22Rv1 (cell line): Measurements from ENCODE around the gene FBN1.

Experiments used
- H3K27ac ChIP-seq: fragments of 450-650 bp; 2 replicates; pipeline ENCODE4 v1.5.1; 2017
- ZFX ChIP-seq: fragments of 450-650 bp; IDR thresholded peaks from 2 replicates; pipeline ENCODE4 v1.6.1; 2017; ENCODE audit warnings: antibody characterized with exemption, borderline replicate concordance
- TF ChIP-seq, protein P1 (sequence below): fragments of 450-650 bp; IDR thresholded peaks from 2 replicates; pipeline ENCODE4 v1.5.1; 2017; ENCODE audit warnings: mild to moderate bottlenecking

The FBN1 gene

DNA sequence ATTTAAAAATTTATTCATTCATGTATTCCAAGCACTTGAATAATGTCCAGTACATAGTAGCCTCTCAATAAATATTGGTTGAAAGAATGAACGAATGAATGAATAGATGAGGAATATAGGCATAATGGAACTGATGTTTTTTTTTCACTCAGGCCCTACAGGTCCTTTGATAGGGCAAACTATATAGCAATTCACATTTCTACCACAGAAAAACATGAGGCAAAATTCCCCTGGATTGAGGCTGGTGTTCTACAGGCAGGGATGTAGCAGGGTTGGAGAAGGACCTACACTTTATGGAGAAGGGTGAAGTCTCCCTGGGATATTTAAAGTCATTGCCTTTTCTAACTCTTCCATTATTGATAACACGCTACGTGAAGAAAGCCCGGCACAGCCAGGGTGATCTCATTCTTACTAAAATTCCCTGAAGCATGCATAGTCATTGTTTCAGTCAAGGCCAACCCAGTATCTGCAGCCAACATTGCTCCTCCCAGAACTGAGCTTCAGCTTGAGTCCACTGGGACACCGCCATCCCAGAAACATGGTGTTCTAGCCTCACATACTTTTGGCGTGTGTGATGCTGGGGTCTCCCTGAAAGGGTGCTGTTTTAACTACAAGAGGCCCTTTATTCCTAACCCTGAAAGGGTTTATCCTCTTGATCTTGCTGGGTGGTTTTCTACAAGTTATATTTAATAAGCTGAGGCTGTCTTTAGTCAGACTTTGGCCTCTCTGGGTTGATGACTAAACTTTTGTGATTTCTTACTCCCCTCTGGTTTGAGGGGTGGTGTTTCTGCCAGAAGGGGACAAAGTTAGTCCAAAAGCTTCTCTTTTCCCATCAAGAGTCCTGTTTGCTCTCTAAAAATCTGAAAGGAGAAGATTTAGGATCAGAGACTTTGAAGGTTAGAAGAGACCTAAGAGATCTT, 25.9 kb upstream of the FBN1 start:
- no peak overlapping the region for H3K27ac ChIP-seq
- TF ChIP-seq, protein P1, sequence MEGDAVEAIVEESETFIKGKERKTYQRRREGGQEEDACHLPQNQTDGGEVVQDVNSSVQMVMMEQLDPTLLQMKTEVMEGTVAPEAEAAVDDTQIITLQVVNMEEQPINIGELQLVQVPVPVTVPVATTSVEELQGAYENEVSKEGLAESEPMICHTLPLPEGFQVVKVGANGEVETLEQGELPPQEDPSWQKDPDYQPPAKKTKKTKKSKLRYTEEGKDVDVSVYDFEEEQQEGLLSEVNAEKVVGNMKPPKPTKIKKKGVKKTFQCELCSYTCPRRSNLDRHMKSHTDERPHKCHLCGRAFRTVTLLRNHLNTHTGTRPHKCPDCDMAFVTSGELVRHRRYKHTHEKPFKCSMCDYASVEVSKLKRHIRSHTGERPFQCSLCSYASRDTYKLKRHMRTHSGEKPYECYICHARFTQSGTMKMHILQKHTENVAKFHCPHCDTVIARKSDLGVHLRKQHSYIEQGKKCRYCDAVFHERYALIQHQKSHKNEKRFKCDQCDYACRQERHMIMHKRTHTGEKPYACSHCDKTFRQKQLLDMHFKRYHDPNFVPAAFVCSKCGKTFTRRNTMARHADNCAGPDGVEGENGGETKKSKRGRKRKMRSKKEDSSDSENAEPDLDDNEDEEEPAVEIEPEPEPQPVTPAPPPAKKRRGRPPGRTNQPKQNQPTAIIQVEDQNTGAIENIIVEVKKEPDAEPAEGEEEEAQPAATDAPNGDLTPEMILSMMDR: no peak
- TF ChIP-seq ZFX: no peak

DNA sequence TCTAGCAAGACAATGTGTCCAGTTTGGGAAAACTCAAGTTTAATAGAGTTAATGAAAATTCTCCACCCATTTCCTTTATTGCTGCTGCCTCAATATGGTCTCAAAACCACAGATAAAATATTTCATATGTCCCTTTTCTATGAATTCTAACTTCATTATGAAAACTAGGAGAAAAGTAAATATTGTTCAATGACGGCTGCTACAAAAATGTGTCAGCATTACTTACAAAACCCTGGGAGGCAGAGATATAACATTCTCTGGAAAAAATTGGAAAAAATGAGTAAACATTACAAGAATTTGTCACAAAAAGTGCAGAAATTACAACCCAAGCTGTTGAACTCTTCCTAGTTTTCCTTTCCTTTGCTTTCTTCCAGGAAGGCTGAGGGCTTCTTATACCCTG, 22.2 kb upstream of the FBN1 start:
- H3K27ac ChIP-seq: no peak overlapping the region

DNA sequence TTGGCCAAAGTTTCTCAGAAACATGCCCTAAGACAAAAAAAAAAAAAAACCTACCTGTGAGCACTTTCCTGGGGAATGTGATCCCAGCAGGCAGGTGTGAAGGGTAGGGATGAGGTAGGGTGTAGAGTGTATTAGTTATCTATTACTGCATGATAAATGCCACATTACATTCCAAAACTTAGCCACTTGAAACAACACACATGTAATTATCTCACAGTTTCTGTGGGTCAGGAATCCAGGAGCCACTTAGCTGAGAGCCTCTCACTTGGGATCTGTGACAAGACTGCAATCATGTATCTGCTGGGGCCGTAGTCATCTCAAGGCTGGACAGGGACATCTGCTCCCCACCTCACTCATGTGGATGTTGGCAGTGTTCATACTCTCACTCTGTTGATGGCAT, 18.9 kb upstream of the FBN1 start:
- no peak overlapping the region for H3K27ac ChIP-seq
- TF ChIP-seq, protein P1: no peak

More for the DNA sequence above, 22.2 kb upstream of the FBN1 start:
- TF ChIP-seq ZFX: no peak
- TF ChIP-seq, protein P1: no peak

DNA sequence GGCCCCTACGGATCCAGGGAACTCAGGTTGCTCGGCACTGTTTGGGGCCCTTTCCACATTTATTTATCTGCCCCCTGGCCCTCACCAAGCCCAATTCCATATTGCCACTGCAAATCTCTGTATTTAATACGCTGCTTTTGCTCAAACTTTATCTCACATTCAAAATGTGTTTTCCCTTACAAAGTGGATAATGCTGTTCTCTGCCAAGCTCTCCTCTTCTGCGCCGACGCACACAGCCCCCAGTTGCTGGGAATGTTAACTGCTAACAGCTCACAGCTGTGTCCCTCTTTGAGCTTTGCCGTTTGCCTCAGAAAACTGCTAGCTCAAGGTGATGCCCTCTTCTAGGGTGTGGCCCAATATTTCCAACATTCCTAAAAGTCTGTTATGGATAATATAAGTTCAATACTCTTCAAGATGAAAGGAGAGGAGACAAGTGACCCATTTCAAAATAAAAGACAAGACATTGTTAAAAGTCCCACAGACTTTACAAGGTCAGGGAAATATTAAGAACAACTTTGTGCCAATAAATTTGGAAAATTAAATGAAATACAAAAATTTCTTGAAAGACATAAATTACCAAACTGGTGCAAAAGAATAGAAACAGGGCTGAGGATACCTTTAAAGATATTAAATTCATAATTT, 12.6 kb upstream of the FBN1 start:
- no peak overlapping the region for H3K27ac ChIP-seq
- TF ChIP-seq, protein P1: no peak
- no peak for TF ChIP-seq ZFX

DNA sequence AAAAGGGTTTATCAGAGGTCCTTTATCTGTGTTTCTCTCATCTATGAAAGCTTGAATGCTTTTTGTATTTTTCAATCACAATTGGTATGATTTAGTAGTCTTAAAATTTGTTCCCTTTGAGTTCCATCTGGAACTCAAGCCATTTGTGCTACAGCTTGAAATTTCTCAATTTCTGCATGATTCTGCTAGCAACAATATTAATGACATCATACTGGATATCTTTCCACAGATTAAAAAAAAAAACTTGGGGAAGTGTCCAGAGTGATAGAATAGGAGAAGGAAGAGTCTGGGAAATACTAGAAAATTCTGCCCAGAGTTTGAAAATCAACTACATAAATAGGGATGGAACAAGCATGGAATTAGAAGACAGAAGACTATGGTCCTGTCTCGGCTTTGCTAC, 9.3 kb upstream of the FBN1 start:
- H3K27ac ChIP-seq: no peak overlapping the region
- TF ChIP-seq, protein P1: no peak
- no peak for TF ChIP-seq ZFX

DNA sequence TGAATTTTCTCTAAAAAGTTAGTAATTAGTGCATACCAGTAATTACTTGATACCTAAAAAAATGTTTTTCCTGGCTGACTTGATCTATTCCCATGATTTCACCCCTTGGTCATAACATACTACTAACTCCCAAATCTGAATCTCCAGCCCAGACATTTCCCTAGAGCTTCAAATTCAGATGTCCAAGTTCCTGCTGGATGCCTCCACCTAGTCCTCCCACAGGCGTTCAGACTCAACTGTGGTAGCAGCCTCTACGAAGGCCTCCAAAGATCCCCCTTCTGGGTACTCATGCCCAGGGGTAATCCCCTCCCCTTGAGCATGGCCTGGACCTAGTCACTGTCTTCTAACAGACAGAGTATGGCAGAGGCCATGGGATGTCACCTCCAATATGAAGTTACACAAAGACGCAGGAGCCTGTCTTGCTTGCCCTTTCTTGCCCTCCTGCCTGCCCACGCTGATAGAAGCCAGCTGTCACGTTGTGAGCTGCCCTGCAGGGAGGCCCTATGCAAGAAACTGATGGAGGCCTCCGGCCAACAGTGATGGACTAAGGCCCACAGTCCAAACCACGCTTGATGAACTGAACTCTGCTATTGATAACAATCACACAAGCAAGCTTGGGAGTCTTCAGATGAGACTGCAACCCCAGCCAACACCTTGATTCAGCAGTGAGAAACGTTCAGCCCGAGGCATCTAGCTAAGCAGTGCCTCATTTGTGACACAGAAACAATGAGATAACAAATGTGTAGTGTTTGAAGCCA, 8.6 kb upstream of the FBN1 start:
- TF ChIP-seq, protein P1: no peak
- TF ChIP-seq ZFX: no peak
- no peak overlapping the region for H3K27ac ChIP-seq

DNA sequence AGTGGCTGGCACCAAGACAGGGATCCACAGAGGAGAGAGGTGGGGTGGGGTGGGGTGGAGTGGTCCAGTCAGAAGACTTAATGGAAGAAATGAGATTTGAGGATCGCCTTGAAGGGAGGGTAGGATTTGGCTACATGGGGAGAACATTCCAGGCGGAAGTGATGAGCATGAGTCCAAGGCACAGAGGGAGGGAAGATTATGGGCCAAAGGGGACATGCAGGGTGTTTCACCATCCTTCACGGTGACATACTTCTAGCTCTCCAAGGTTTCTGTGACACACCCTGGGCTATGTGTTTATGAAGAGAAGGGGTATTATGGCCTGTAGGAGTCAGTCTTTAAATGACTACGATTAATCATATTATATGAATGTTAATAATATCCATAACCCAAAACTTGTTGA, 7.7 kb upstream of the FBN1 start:
- TF ChIP-seq, protein P1: no peak
- no peak for TF ChIP-seq ZFX
- H3K27ac ChIP-seq: no peak overlapping the region
